Mammary epithelial cell (primary cell): ENCODE data around the gene COPZ1.

Source experiments
- EZH2 ChIP-seq: IDR thresholded peaks from 2 replicates; pipeline ENCODE4 v1.6.1; 2012; ENCODE audit warnings: low read length, inconsistent platforms, borderline replicate concordance
- TF ChIP-seq, protein P1 (sequence below), 2 donors: IDR thresholded peaks in 1 of 2; conservative IDR thresholded peaks in 1 of 2; 2 replicates each; pipeline ENCODE4 v1.5.1; 2011 to 2012; ENCODE audit warnings: inconsistent platforms in 2 of 2, low read length in 2 of 2, mild to moderate bottlenecking in 2 of 2, control low read depth in 1 of 2, low read depth in 1 of 2; ENCODE audit not compliant: insufficient read depth in 1 of 2; ENCODE audit errors: extremely low read depth in 1 of 2

DNA sequence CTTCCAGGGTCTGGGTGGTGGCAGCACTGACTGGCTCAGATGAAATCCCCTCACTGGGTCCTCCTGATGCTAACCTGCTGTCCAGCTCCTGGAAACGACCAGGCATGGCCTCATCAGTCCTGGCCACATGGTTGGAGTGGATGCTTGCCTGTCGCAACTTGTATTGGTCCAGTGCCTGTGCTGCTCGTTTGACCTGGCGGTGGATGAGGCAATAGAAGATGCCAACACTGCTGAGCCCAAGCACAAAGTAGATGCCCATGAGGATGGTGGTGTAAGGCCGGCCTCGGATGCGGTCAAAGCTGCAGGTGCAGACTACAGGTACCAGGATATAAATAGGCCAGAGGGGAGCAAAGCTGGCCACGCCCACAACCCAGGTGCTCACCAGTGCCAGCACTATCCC is 38.1 kb downstream of the COPZ1 start:
- TF ChIP-seq, protein P1, sequence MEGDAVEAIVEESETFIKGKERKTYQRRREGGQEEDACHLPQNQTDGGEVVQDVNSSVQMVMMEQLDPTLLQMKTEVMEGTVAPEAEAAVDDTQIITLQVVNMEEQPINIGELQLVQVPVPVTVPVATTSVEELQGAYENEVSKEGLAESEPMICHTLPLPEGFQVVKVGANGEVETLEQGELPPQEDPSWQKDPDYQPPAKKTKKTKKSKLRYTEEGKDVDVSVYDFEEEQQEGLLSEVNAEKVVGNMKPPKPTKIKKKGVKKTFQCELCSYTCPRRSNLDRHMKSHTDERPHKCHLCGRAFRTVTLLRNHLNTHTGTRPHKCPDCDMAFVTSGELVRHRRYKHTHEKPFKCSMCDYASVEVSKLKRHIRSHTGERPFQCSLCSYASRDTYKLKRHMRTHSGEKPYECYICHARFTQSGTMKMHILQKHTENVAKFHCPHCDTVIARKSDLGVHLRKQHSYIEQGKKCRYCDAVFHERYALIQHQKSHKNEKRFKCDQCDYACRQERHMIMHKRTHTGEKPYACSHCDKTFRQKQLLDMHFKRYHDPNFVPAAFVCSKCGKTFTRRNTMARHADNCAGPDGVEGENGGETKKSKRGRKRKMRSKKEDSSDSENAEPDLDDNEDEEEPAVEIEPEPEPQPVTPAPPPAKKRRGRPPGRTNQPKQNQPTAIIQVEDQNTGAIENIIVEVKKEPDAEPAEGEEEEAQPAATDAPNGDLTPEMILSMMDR (conservative IDR thresholded peaks at IDR 0.05 in 1 of 2, IDR thresholded peaks at IDR 0.05 in 1 of 2; ENCODE audit: extremely low read depth in 1 of 2, insufficient read depth in 1 of 2, low read depth in 1 of 2, low read length in 2 of 2), result no peak
- TF ChIP-seq EZH2, result no peak
